Keratinocyte (primary cell): Measurements from ENCODE around the gene ZGPAT. TPM values are rescaled to one million over a fixed set of nuclear protein-coding genes. Genes with fewer than 3 reads are reported as not detected.

Source experiments
- DNase-seq: peaks from one replicate; pipeline ENCODE4 v3.0.0-alpha.2; 2011; ENCODE audit warnings: low read depth, missing footprints, low spot score
- FAIRE-seq: peaks from 2 replicates; lab custom pipeline; 2011; peaks lifted over from hg19 to GRCh38; lab: Jason Lieb, UNC
- H2AFZ ChIP-seq: 2 replicates; pipeline ENCODE4 v1.6.0; 2012; ENCODE audit warnings: low read length, control low read depth, inconsistent platforms; ENCODE audit not compliant: control insufficient read depth
- H3K27ac ChIP-seq: 2 replicates; pipeline ENCODE4 v1.5.1; 2011; ENCODE audit warnings: low read length; ENCODE audit not compliant: control insufficient read depth, insufficient read depth
- H3K27me3 ChIP-seq: 3 replicates; pipeline ENCODE4 v1.6.0; 2011; ENCODE audit warnings: low read length; ENCODE audit not compliant: control insufficient read depth, insufficient read depth; ENCODE audit errors: extremely low read depth
- H3K36me3 ChIP-seq, 2 experiments: 2 replicates in 1 of 2; 3 replicates in 1 of 2; pipeline ENCODE4 v1.5.1; 2011; ENCODE audit warnings: low read length in 2 of 2, mild to moderate bottlenecking in 1 of 2; ENCODE audit not compliant: control insufficient read depth in 2 of 2, insufficient read depth in 2 of 2; ENCODE audit errors: extremely low read depth in 1 of 2
- H3K4me1 ChIP-seq: 3 replicates; pipeline ENCODE4 v1.5.1; 2011; ENCODE audit warnings: low read length; ENCODE audit not compliant: control insufficient read depth, insufficient read depth; ENCODE audit errors: extremely low read depth
- H3K4me2 ChIP-seq: 3 replicates; pipeline ENCODE4 v1.6.0; 2011; ENCODE audit warnings: low read depth, low read length; ENCODE audit not compliant: control insufficient read depth, insufficient read depth; ENCODE audit errors: extremely low read depth
- H3K4me3 ChIP-seq, 3 experiments: fragments of 200-600 bp in 1 of 3; sonication (generic) in 1 of 3; 2 replicates in 2 of 3; 3 replicates in 1 of 3; pipeline ENCODE4 v1.5.1; 2011 to 2016; ENCODE audit warnings: low read length in 3 of 3, mild to moderate bottlenecking in 3 of 3, control low read depth in 2 of 3, inconsistent platforms in 1 of 3, low read depth in 1 of 3, mixed read lengths in 1 of 3, mixed run types in 1 of 3, moderate library complexity in 1 of 3; ENCODE audit not compliant: control insufficient read depth in 2 of 3, insufficient read depth in 2 of 3; ENCODE audit errors: extremely low read depth in 1 of 3
- H3K79me2 ChIP-seq: 2 replicates; pipeline ENCODE4 v1.6.0; 2012; ENCODE audit warnings: low read length; ENCODE audit not compliant: control insufficient read depth, insufficient read depth
- H3K9ac ChIP-seq: 3 replicates; pipeline ENCODE4 v1.6.0; 2011; ENCODE audit warnings: low read length; ENCODE audit not compliant: control insufficient read depth, insufficient read depth; ENCODE audit errors: extremely low read depth
- H3K9me1 ChIP-seq: 3 replicates; pipeline ENCODE4 v1.6.0; 2011; ENCODE audit warnings: low read length; ENCODE audit not compliant: control insufficient read depth, insufficient read depth; ENCODE audit errors: extremely low read depth
- H3K9me3 ChIP-seq: 2 replicates; pipeline ENCODE4 v1.5.1; 2012; ENCODE audit warnings: low read depth, low read length; ENCODE audit not compliant: control insufficient read depth
- H4K20me1 ChIP-seq: 3 replicates; pipeline ENCODE4 v1.6.0; 2011; ENCODE audit warnings: low read length; ENCODE audit not compliant: control insufficient read depth, insufficient read depth; ENCODE audit errors: extremely low read depth
- CTCF ChIP-seq, 3 experiments: IDR thresholded peaks in 1 of 3; conservative IDR thresholded peaks in 1 of 3; optimal IDR thresholded peaks in 1 of 3; 2 replicates in 2 of 3; 3 replicates in 1 of 3; pipeline versions ENCODE3 to v1.5.1; 2011; ENCODE audit warnings: low read length in 3 of 3, mild to moderate bottlenecking in 3 of 3, moderate library complexity in 2 of 3, control low read depth in 1 of 3, inconsistent platforms in 1 of 3; ENCODE audit not compliant: insufficient read depth in 2 of 3; ENCODE audit errors: extremely low read depth in 1 of 3
- EZH2 ChIP-seq: IDR thresholded peaks from one replicate; pipeline ENCODE4 v1.6.1; 2012; ENCODE audit warnings: inconsistent platforms, mild to moderate bottlenecking, low read length, moderate library complexity
- dilution Hi-C: fragments of 300-500 bp; cut with MboI; formaldehyde crosslinking; loops from one replicate; pipeline ENCODE4 v1.7.0; 2020; ENCODE audit warnings: low sequenced_read_pairs; ENCODE audit not compliant: extremely low pct_ligation_motif_present
- polyA plus RNA-seq, 5 experiments: library from polyadenylated mRNA; depleted of rRNA in 3 of 5; stranded (reverse) in 3 of 5; stranded (forward) in 1 of 5; unstranded in 1 of 5; fragments of >200 nt; gene quantifications; 1 replicate in 1 of 5; 2 replicates in 3 of 5; 3 replicates in 1 of 5; pipeline versions ENCODE4 v1.2.1 to v1.2.3, GENCODE V29; 2011 to 2012; ENCODE audit warnings: missing spikeins in 2 of 5, low read depth in 1 of 5, low replicate concordance in 1 of 5

ZGPAT gene
- polyA plus RNA-seq, 1 donor (not counting 4 experiments of a cell fraction or from before 2014, with no cell fraction given), result 7.8 TPM

GRCh38 chr20:63692436-63693082 lies 15.3 kb upstream of the ZGPAT start:
- H4K20me1 ChIP-seq, result no peaks in the 10 kb centered on the region
- H3K9me3 ChIP-seq, result no peaks in the 10 kb centered on the region
- FAIRE-seq, result no peak
- no peak for DNase-seq
- H3K27me3 ChIP-seq, result no peaks in the 10 kb centered on the region
- H3K4me1 ChIP-seq, result peaks cover 34% of the 10 kb centered on the region
- no peak overlapping the region for H2AFZ ChIP-seq
- peaks cover 11% of the 10 kb centered on the region for H3K79me2 ChIP-seq
- no peaks in the 10 kb centered on the region for H3K9me1 ChIP-seq
- H3K9ac ChIP-seq, result no peak overlapping the region
- dilution Hi-C loops, result no loop called here
- peaks cover 0 to 3% of the 10 kb centered on the region in 2 experiments for H3K36me3 ChIP-seq
- no peak overlapping the region for H3K4me3 ChIP-seq
- H3K4me2 ChIP-seq, result no peak overlapping the region
- no peak overlapping the region for H3K27ac ChIP-seq
- no peak for TF ChIP-seq CTCF (optimal IDR thresholded peaks at IDR 0.05 in 1 of 3, IDR thresholded peaks at IDR 0.05 in 1 of 3, conservative IDR thresholded peaks at IDR 0.05 in 1 of 3; ENCODE audit: extremely low read depth in 1 of 3, insufficient read depth in 2 of 3, low read length in 3 of 3)
- no peak for TF ChIP-seq EZH2

GRCh38 chr20:63693083-63693732 lies 14.6 kb upstream of the ZGPAT start:
- H3K4me2 ChIP-seq, result no peak overlapping the region
- no peak overlapping the region for H3K9ac ChIP-seq
- peaks cover 40% of the 10 kb centered on the region for H3K4me1 ChIP-seq
- no peak overlapping the region for H3K27ac ChIP-seq
- DNase-seq, result no peak
- H3K36me3 ChIP-seq, result peaks cover 0 to 8% of the 10 kb centered on the region in 2 experiments
- no peaks in the 10 kb centered on the region for H3K27me3 ChIP-seq
- no peak for FAIRE-seq
- no peaks in the 10 kb centered on the region for H3K9me1 ChIP-seq
- H3K9me3 ChIP-seq, result no peaks in the 10 kb centered on the region
- H3K4me3 ChIP-seq, result no peak overlapping the region
- dilution Hi-C loops, result no loop called here
- no peak overlapping the region for H2AFZ ChIP-seq
- TF ChIP-seq EZH2, result no peak
- TF ChIP-seq CTCF (optimal IDR thresholded peaks at IDR 0.05 in 1 of 3, IDR thresholded peaks at IDR 0.05 in 1 of 3, conservative IDR thresholded peaks at IDR 0.05 in 1 of 3; ENCODE audit: extremely low read depth in 1 of 3, insufficient read depth in 2 of 3, low read length in 3 of 3), result no peak
- peaks cover 16% of the 10 kb centered on the region for H3K79me2 ChIP-seq
- H4K20me1 ChIP-seq, result no peaks in the 10 kb centered on the region
